Endothelial cell of hepatic sinusoid (primary cell): ENCODE measurements around the gene RPS6KL1.

Experiments
- in situ Hi-C: cut with HindIII; loops from 2 replicates; pipeline ENCODE4 v1.10.0; 2017; ENCODE audit warnings: low sequenced_read_pairs

Gene RPS6KL1

GRCh38 chr14:74922752-74923401, at the start of gene RPS6KL1:
RPS6KL1 (minus strand) TSS chr14:74923260; CDS start chr14:74921541, 1,719 bp downstream.
- in situ Hi-C loops, result no loop called here

DNA sequence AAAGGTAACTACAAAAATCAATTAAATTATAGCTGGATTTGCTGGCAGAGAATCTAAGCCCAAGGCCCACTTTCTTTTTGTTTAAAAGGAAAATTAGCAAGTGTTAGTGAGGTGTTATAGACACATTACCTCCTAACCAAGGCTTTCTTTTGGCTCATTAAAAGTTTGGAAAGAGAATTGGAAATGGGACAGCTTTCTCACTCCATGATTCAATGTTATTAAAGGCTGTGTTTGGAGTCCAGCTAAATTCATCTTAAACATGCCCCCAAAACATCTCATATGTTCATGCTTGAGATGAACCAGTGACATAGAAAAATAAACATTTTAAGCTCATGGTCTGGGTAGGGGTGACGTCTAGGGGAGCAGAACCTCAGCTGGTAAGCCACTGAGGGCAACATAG, 45.8 kb upstream of the RPS6KL1 start:
- in situ Hi-C loops, result loop anchor here (10.0 kb wide), 2 partner anchors 64 to 336 kb away; no protein-coding TSS in a partner anchor

- in situ Hi-C loops, result loop anchor here (10.0 kb wide), 2 partner anchors 61 to 339 kb away; no protein-coding TSS in a partner anchor
These were observed 42.6 kb upstream of the RPS6KL1 start for GRCh38 chr14:74965486-74966153.

- in situ Hi-C loops, result loop anchor here (5.0 to 10.0 kb wide), 4 partner anchors 52 to 340 kb away; partner anchors contain the start of gene ZC2HC1C
These were observed 41.9 kb upstream of the RPS6KL1 start for GRCh38 chr14:74964787-74965485.

GRCh38 chr14:74963705-74964271, 40.7 kb upstream of the RPS6KL1 start:
- in situ Hi-C loops, result loop anchor here (5.0 to 10.0 kb wide), 4 partner anchors 54 to 341 kb away; partner anchors contain the start of gene ZC2HC1C

DNA sequence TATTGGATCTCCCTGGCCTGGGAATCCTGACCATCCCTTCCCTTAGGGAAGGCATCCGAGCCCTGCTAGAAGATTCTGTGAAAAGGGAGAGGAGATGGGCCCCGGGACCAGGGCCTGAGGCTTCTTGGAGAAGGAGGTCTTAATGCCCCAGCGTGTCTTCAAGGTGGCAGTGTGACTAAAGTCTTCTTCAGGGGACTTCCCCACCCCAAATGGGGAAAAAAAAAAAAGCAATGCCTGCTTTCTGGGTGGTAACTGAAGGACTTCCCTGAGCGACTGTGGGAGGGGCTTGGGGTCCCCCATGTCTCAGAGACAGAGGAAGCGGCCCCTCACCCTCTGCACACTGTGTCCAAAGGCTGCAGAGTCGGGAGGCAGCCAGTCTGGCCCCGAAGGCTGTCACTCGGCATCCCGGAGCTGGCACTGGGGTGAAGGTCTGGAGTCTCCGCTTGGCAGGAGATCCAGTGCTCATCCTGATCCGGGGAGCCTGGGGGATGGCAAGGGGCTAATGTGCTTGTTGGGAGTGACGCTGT, 40.2 kb upstream of the RPS6KL1 start:
- in situ Hi-C loops, result loop anchor here (5.0 to 10.0 kb wide), 4 partner anchors 54 to 342 kb away; partner anchors contain the start of gene ZC2HC1C

- in situ Hi-C loops, result loop anchor here (5.0 to 10.0 kb wide), 4 partner anchors 55 to 342 kb away; partner anchors contain the start of gene ZC2HC1C
These were observed 39.4 kb upstream of the RPS6KL1 start for GRCh38 chr14:74962493-74962892.

GRCh38 chr14:74962046-74962445, 39.0 kb upstream of the RPS6KL1 start:
- in situ Hi-C loops, result loop anchor here (5.0 to 10.0 kb wide), 4 partner anchors 55 to 343 kb away; partner anchors contain the start of gene ZC2HC1C

GRCh38 chr14:74961238-74961911, 38.3 kb upstream of the RPS6KL1 start:
- in situ Hi-C loops, result loop anchor here (5.0 to 10.0 kb wide), 4 partner anchors 56 to 343 kb away; partner anchors contain the start of gene ZC2HC1C

GRCh38 chr14:74960736-74961135, 37.7 kb upstream of the RPS6KL1 start:
- in situ Hi-C loops, result loop anchor here (5.0 to 10.0 kb wide), 4 partner anchors 56 to 344 kb away; partner anchors contain the start of gene ZC2HC1C

DNA sequence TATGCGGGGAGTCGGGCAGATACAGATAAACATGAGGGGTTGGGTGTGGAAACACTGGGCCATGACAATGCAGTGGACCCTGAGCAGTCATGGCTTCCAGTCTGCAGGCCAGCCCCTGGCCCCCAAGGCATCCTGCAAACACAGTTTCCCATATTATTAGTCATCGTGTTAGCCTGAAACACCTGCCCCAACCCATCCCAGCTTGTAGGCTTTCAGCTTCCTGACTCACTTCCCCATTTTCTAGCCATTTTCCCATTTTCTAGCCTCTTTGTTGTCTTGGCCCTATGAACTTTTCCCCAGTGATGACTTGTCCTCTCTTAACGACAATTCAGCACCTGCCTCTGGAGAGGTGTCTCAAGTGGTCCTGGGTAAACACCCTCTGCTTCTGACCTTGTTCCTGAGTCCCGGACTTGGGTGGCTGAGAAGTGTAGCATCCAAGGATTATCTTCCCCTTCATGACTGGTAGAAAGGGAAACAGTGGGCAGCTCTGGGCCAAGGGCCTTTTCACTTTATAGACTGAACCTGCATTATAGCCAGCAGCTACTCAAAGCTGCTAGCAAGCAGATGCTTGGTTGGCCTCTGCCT, 36.6 kb upstream of the RPS6KL1 start:
- in situ Hi-C loops, result loop anchor here (5.0 to 10.0 kb wide), 4 partner anchors 55 to 345 kb away; partner anchors contain the start of gene ZC2HC1C

DNA sequence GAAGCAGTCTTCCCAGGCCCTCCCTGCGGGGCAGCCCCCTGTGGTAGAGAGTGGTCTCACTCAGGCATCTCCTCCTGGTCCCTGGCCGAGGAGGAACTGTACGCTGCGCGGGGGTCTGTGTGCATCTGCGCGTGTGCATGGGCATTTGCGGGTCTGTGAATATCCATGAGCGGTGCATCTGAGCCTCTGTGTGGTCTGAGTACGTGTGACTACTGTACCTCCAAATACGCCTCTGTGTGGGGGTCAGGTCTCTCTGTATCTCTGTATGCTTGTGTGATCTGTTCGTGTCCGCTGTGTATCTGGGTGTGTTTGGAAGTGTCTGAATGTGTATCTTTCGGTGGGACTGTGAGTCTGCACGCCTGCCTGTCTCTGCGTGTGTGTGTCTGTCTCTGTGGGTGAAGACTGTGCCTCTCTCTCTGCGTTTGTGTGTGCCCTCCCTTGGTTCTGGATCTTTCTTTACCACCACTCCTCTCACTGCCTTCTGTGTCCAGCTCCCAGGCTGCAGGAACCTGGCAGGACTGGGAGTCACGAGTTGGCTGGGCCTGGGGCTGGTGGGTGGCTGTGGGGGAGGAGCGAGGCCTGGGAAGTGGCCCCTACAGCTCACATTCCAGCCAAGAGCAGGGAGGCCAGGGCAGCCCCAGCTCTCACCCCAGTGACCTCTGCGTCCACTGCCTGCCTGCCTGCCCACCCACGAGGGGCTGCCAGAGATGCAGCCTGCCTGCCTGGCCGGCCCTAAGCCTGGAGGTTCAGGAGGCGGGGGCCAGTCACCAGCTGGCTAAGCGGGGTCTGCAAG, 33.4 kb upstream of the RPS6KL1 start:
- in situ Hi-C loops, result no loop called here

DNA sequence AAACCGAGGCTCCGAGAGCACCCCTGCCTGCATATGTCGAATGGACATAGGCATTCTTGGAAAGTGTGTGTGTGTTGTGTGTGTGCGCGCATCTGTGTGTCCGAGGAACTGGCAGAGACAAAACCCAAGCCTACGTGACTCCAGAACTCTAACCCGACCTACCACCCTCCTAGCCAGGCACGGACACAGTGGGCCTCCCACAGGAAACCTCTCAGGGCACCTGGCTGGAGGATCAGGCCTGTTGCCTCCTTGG, 32.9 kb upstream of the RPS6KL1 start:
- in situ Hi-C loops, result no loop called here

GRCh38 chr14:74955229-74956026, 32.4 kb upstream of the RPS6KL1 start, which contains the start of gene PGF:
PGF (minus strand) TSS chr14:74955597; CDS start chr14:74955242, 355 bp downstream.
- in situ Hi-C loops, result no loop called here

DNA sequence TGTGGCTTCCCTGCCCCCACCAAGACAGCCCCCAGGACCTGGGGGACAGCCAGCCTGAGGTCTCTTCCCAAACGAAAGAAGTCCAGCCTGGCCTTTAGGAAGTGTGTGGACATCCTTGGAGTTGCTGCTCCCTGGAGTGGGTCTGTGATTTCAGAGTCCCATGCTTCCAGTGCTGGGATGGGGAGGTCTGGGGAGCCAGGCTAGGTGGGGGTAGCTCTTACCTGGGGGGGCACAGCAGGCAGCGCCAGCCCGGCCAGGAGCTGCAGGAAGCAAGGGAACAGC, 31.8 kb upstream of the RPS6KL1 start:
- in situ Hi-C loops, result no loop called here

DNA sequence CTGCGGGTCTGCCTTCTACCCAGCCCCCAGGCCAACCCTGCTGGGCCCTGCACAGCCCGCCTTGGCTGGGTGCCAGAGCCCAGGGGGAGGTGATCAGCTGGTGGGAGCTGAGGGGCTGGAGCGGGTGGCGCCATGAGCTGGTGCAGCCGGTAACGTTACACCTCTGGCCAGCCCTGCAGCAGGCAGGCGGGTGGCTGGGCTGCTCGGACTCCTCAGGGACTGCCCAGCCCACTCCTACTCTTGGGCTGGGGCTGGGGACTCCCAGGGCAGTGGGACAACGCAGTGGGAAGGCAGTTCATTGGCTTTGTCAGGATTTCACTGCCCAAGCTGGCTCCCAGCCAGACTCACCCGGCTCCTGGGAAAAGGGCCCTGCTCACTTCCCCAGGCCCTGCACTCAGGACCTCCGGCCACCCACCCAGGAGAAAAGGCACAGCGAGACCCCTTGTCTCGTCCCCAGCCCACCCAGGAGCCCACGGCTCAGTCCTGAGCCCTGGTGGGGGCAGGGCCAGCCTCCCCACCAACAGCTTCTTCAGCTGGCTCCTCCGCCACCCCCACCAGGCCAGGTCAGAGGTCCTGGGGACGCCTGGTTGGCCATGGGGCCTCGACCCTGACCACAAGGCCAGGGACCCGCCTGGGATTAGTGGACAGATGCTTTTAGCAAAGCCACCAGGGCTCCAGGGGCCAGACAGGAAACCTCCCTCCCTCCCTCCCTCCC, 31.3 kb upstream of the RPS6KL1 start:
- in situ Hi-C loops, result no loop called here

DNA sequence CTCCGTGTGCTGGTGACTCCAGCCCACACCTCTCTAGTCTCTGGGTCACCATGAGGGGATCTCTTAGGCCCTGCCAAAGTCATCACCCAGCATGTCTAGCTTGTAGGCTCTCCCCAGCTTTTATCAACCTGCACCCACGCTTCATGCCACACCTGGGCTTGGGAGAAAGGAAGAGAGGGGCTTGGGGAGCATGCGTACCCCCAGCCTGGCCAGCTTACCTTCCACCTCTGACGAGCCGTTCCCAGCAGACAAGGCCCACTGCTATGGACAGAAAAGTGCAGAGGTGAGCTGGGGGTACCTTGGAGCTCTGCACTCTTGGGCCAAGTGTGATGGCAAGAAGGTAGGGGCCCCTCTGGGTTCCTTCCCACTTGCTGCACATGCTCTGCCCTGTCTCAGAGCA, 30.6 kb upstream of the RPS6KL1 start:
- in situ Hi-C loops, result no loop called here
